ENCODE data around the gene COX20. TPM values are rescaled to one million over a fixed set of nuclear protein-coding genes. Genes with fewer than 3 reads are reported as not detected.

COX20 gene
- 10 to 100 TPM; 14.5 to 16.8 TPM for total RNA-seq
- 53.3 TPM for polyA plus RNA-seq (2013, experiment 1 of 2)
- polyA plus RNA-seq (2013, experiment 2 of 2), result 52.9 TPM
- 36.4 to 109 (median 49.6) reads per million in 172 experiments for total RNA-seq

GRCh38 chr1:244835276-244836134 lies at the start of gene COX20:
Gene COX20 (plus strand): TSS chr1:244835658. CDS start chr1:244835715, 57 bp downstream.
- H3K4me3 Mint-ChIP-seq, result peak within 1 kb of the TSS; percentile 98
- peaks cover 50% of the 10 kb centered on the region for H3K36me3 Mint-ChIP-seq (ENCODE audit: low read depth)
- H3K4me1 Mint-ChIP-seq (ENCODE audit: low read depth), result peaks cover 53% of the 10 kb centered on the region
- ChIA-PET CTCF (interaction anchor here (1.0 to 5.9 kb wide), 9 partner anchors 11 to 207 kb away, joined by 3 to 63 read pairs (median 10); partner anchors contain the start of gene HNRNPU), POLR2A (interaction anchor here (1.0 to 16.6 kb wide), 30 partner anchors 8 to 1731 kb away, joined by 3 to 1262 read pairs (median 6); partner anchors contain the start of genes ADSS2, CATSPERE, CEP170 and CNST)
- DNase-seq, result peak; percentile 79 to 95 (median 87)
- Histone ChIP-seq H3K27ac (ENCODE audit: low read depth in 1 of 2, low read length in 2 of 2) (peak within 1 kb of the TSS; percentile 97 to 98), H3K4me1 (ENCODE audit: insufficient read depth, low read length) (peaks cover 18% of the 10 kb centered on the region), H3K9me3 (ENCODE audit: control insufficient read depth in 1 of 2, insufficient read depth in 1 of 2, low read length in 2 of 2) (no peaks in the 10 kb centered on the region), H3K4me3 (ENCODE audit: low read length) (peak within 1 kb of the TSS; percentile 87), H3K27me3 (ENCODE audit: control insufficient read depth in 1 of 2, insufficient read depth in 2 of 2, low read length in 2 of 2) (no peaks in the 10 kb centered on the region), H3K36me3 (ENCODE audit: insufficient read depth, low read length) (peaks cover 15% of the 10 kb centered on the region)
- peak within 1 kb of the TSS; percentile 99 for H3K27ac Mint-ChIP-seq
- no peak for TF ChIP-seq CTCF (IDR thresholded peaks at IDR 0.05)
- ATAC-seq (ENCODE audit: poor library complexity), result peak; percentile 55
- H3K27me3 Mint-ChIP-seq, result no peaks in the 10 kb centered on the region
- intact Hi-C loops (cut with DNase I, micrococcal nuclease), result loop anchor here (1.0 to 10.0 kb wide), 10 partner anchors 28 to 1581 kb away; partner anchors contain the start of genes ADSS2 (in 1 of the 2), CEP170 (in 1 of the 2), DESI2 (in 1 of the 2) and HNRNPU (in 1 of the 2)
- H3K9me3 Mint-ChIP-seq, result no peaks in the 10 kb centered on the region

- no peaks in the 10 kb centered on the region for H3K9me3 ChIP-seq (ENCODE audit: control insufficient read depth in 1 of 2, insufficient read depth in 1 of 2, low read length in 2 of 2)
- no peak overlapping the region for H3K4me3 ChIP-seq (ENCODE audit: low read length)
- H3K36me3 Mint-ChIP-seq (ENCODE audit: low read depth), result no peaks in the 10 kb centered on the region
- H3K27ac ChIP-seq (ENCODE audit: low read depth in 1 of 2, low read length in 2 of 2), result no peak overlapping the region
- no peaks in the 10 kb centered on the region for H3K4me1 ChIP-seq (ENCODE audit: insufficient read depth, low read length)
- ChIA-PET CTCF (no interaction called here), POLR2A (no interaction called here)
- no peaks in the 10 kb centered on the region for H3K27me3 Mint-ChIP-seq
- no peaks in the 10 kb centered on the region for H3K9me3 Mint-ChIP-seq
- no peaks in the 10 kb centered on the region for H3K27me3 ChIP-seq (ENCODE audit: control insufficient read depth in 1 of 2, insufficient read depth in 2 of 2, low read length in 2 of 2)
- ATAC-seq (ENCODE audit: poor library complexity) (no peak), DNase-seq (no peak)
- no peaks in the 10 kb centered on the region for H3K4me1 Mint-ChIP-seq (ENCODE audit: low read depth)
- intact Hi-C loops (cut with DNase I, micrococcal nuclease), result no loop called here
- no peak overlapping the region for H3K27ac Mint-ChIP-seq
- no peak for TF ChIP-seq CTCF (IDR thresholded peaks at IDR 0.05)
- H3K4me3 Mint-ChIP-seq, result no peak overlapping the region
- no peaks in the 10 kb centered on the region for H3K36me3 ChIP-seq (ENCODE audit: insufficient read depth, low read length)
Measured at GRCh38 chr1:244788493-244789275, 46.8 kb upstream of the COX20 start.

- Mint-ChIP-seq H3K4me1 (ENCODE audit: low read depth) (no peaks in the 10 kb centered on the region), H3K9me3 (no peaks in the 10 kb centered on the region), H3K4me3 (no peak overlapping the region), H3K27ac (no peak overlapping the region), H3K27me3 (no peaks in the 10 kb centered on the region), H3K36me3 (ENCODE audit: low read depth) (no peaks in the 10 kb centered on the region)
- DNase-seq (no peak), ATAC-seq (ENCODE audit: poor library complexity) (no peak)
- no peak for TF ChIP-seq CTCF (IDR thresholded peaks at IDR 0.05)
- H3K4me3 ChIP-seq (ENCODE audit: low read length), result no peak overlapping the region
- no peaks in the 10 kb centered on the region for H3K9me3 ChIP-seq (ENCODE audit: control insufficient read depth in 1 of 2, insufficient read depth in 1 of 2, low read length in 2 of 2)
- no peak overlapping the region for H3K27ac ChIP-seq (ENCODE audit: low read depth in 1 of 2, low read length in 2 of 2)
- H3K4me1 ChIP-seq (ENCODE audit: insufficient read depth, low read length), result no peaks in the 10 kb centered on the region
- no peaks in the 10 kb centered on the region for H3K36me3 ChIP-seq (ENCODE audit: insufficient read depth, low read length)
- ChIA-PET CTCF (interaction anchor here (2.1 kb wide), 1 partner anchor 12 kb away, joined by 6 read pairs; no protein-coding TSS in a partner anchor), POLR2A (no interaction called here)
- H3K27me3 ChIP-seq (ENCODE audit: control insufficient read depth in 1 of 2, insufficient read depth in 2 of 2, low read length in 2 of 2), result no peaks in the 10 kb centered on the region
- intact Hi-C loops (cut with DNase I, micrococcal nuclease), result no loop called here
Measured at GRCh38 chr1:244789276-244789580, 46.2 kb upstream of the COX20 start.
